GM08714 (cell line): ENCODE measurements around the gene ISCA1.

ENCODE experiments used
- H3K4me3 ChIP-seq: fragments of 200-500 bp; sonication (Bioruptor generic); 2 replicates; pipeline ENCODE4 v1.5.1; 2014; ENCODE audit warnings: mild to moderate bottlenecking, low read length, inconsistent platforms
- ZNF274 ChIP-seq: IDR thresholded peaks from 2 replicates; pipeline ENCODE4 v1.6.1; 2012; ENCODE audit warnings: mild to moderate bottlenecking, low read depth, low read length

ISCA1 gene

GRCh38 chr9:86263876-86264275 is 18.5 kb downstream of the ISCA1 start:
- no peak overlapping the region for H3K4me3 ChIP-seq
- TF ChIP-seq ZNF274 = no peak

- no peak overlapping the region for H3K4me3 ChIP-seq
- no peak for TF ChIP-seq ZNF274
These were observed 19.8 kb downstream of the ISCA1 start for GRCh38 chr9:86262492-86262891.

GRCh38 chr9:86259557-86259956 is 22.8 kb downstream of the ISCA1 start, which contains the start of gene C9orf153:
Gene C9orf153, minus strand, starts transcription at chr9:86259657. Its CDS starts 30,054 bp downstream, at chr9:86229603.
- TF ChIP-seq ZNF274 = no peak
- no peak within 1 kb of the TSS for H3K4me3 ChIP-seq

GRCh38 chr9:86257391-86257790 is 24.9 kb downstream of the ISCA1 start:
- TF ChIP-seq ZNF274 = no peak

GRCh38 chr9:86256653-86257052 is 25.7 kb downstream of the ISCA1 start:
- no peak overlapping the region for H3K4me3 ChIP-seq
- no peak for TF ChIP-seq ZNF274

More at GRCh38 chr9:86257391-86257790, 24.9 kb downstream of the ISCA1 start:
- H3K4me3 ChIP-seq = no peak overlapping the region

GRCh38 chr9:86253577-86253976 is 28.8 kb downstream of the ISCA1 start:
- no peak for TF ChIP-seq ZNF274
- no peak overlapping the region for H3K4me3 ChIP-seq

GRCh38 chr9:86252870-86253269 is 29.5 kb downstream of the ISCA1 start:
- TF ChIP-seq ZNF274 = no peak
- H3K4me3 ChIP-seq = no peak overlapping the region

GRCh38 chr9:86250123-86250522 is 32.2 kb downstream of the ISCA1 start:
- no peak for TF ChIP-seq ZNF274
- no peak overlapping the region for H3K4me3 ChIP-seq

GRCh38 chr9:86248746-86249145 is 33.6 kb downstream of the ISCA1 start:
- no peak overlapping the region for H3K4me3 ChIP-seq
- no peak for TF ChIP-seq ZNF274

GRCh38 chr9:86246752-86247161 is 35.6 kb downstream of the ISCA1 start:
- H3K4me3 ChIP-seq = no peak overlapping the region
- no peak for TF ChIP-seq ZNF274

GRCh38 chr9:86242071-86242470 is 40.3 kb downstream of the ISCA1 start:
- H3K4me3 ChIP-seq = no peak overlapping the region
- TF ChIP-seq ZNF274 = no peak

GRCh38 chr9:86241216-86241615 is 41.1 kb downstream of the ISCA1 start:
- TF ChIP-seq ZNF274 = no peak
- H3K4me3 ChIP-seq = no peak overlapping the region

- no peak for TF ChIP-seq ZNF274
These were observed 43.2 kb downstream of the ISCA1 start for GRCh38 chr9:86238861-86239770.

GRCh38 chr9:86230858-86231257 is 51.5 kb downstream of the ISCA1 start:
- no peak for TF ChIP-seq ZNF274
- H3K4me3 ChIP-seq = no peak overlapping the region

More at GRCh38 chr9:86238861-86239770, 43.2 kb downstream of the ISCA1 start:
- no peak overlapping the region for H3K4me3 ChIP-seq

GRCh38 chr9:86222667-86223066 is 59.7 kb downstream of the ISCA1 start:
- no peak for TF ChIP-seq ZNF274
- no peak overlapping the region for H3K4me3 ChIP-seq

GRCh38 chr9:86219606-86220005 is 62.7 kb downstream of the ISCA1 start:
- no peak overlapping the region for H3K4me3 ChIP-seq
- no peak for TF ChIP-seq ZNF274
